H1 (cell line): ENCODE data around the gene LITAFD.

Experiments used
- EZH2 ChIP-seq: fragments of 200-600 bp; sonication (generic); IDR thresholded peaks from 2 replicates; pipeline ENCODE4 v1.7.1; 2012; ENCODE audit warnings: low read depth, mild to moderate bottlenecking, moderate library complexity, low read length, inconsistent platforms; ENCODE audit not compliant: severe bottlenecking
- GABPA ChIP-seq: IDR thresholded peaks from 2 replicates; pipeline ENCODE4 v1.6.1; 2011; ENCODE audit warnings: mild to moderate bottlenecking, low read length, moderate library complexity, borderline replicate concordance; ENCODE audit not compliant: insufficient read depth
- HDAC2 ChIP-seq, 2 experiments: fragments of 300-600 bp in 1 of 2; sonication (generic) in 1 of 2; IDR thresholded peaks; 2 replicates each; pipeline ENCODE4 v1.6.1; 2011 to 2012; ENCODE audit warnings: low read depth in 2 of 2, low read length in 2 of 2, mild to moderate bottlenecking in 2 of 2, moderate library complexity in 2 of 2, borderline replicate concordance in 1 of 2, inconsistent platforms in 1 of 2
- MAFK ChIP-seq: IDR thresholded peaks from 2 replicates; pipeline ENCODE4 v1.6.1; 2012; ENCODE audit warnings: low read depth, mild to moderate bottlenecking, improper control_type of control experiment, low read length
- POLR2A ChIP-seq, 2 experiments: IDR thresholded peaks; 1 replicate in 1 of 2; 2 replicates in 1 of 2; pipeline ENCODE4 v1.6.1; 2011; ENCODE audit warnings: low read depth in 2 of 2, low read length in 2 of 2, mild to moderate bottlenecking in 2 of 2; ENCODE audit errors: control extremely low read depth in 1 of 2
- POLR2AphosphoS5 ChIP-seq: IDR thresholded peaks from 2 replicates; pipeline ENCODE4 v1.6.1; 2011; ENCODE audit warnings: low read depth, low read length
- RAD21 ChIP-seq, 2 experiments: IDR thresholded peaks in 1 of 2; conservative IDR thresholded peaks in 1 of 2; 2 replicates each; pipeline ENCODE4 v1.6.1; 2011; ENCODE audit warnings: low read depth in 2 of 2, low read length in 2 of 2, improper control_type of control experiment in 1 of 2, inconsistent platforms in 1 of 2, mild to moderate bottlenecking in 1 of 2, moderate library complexity in 1 of 2
- RFX5 ChIP-seq: IDR thresholded peaks from 2 replicates; pipeline ENCODE4 v1.6.1; 2011; ENCODE audit warnings: low read depth, low read length, improper control_type of control experiment, borderline replicate concordance
- TAF1 ChIP-seq: IDR thresholded peaks from 2 replicates; pipeline ENCODE4 v1.6.1; 2011; ENCODE audit warnings: mild to moderate bottlenecking, low read depth, low read length
- TBP ChIP-seq: IDR thresholded peaks from 2 replicates; pipeline ENCODE4 v1.6.1; 2011; ENCODE audit warnings: low read depth, low read length, improper control_type of control experiment
- TF ChIP-seq, protein P1 (sequence below), 3 experiments: IDR thresholded peaks; 1 replicate in 2 of 3; 2 replicates in 1 of 3; pipeline versions ENCODE4 v1.5.1 to v1.6.1; 2011; ENCODE audit warnings: low read length in 3 of 3, mild to moderate bottlenecking in 3 of 3, inconsistent platforms in 2 of 3, low read depth in 1 of 3, moderate library complexity in 1 of 3; ENCODE audit not compliant: insufficient read depth in 1 of 3; ENCODE audit errors: control extremely low read depth in 1 of 3
- TF ChIP-seq, protein P2 (sequence below): IDR thresholded peaks from 2 replicates; pipeline ENCODE4 v1.6.1; 2012; ENCODE audit warnings: inconsistent platforms

DNA sequence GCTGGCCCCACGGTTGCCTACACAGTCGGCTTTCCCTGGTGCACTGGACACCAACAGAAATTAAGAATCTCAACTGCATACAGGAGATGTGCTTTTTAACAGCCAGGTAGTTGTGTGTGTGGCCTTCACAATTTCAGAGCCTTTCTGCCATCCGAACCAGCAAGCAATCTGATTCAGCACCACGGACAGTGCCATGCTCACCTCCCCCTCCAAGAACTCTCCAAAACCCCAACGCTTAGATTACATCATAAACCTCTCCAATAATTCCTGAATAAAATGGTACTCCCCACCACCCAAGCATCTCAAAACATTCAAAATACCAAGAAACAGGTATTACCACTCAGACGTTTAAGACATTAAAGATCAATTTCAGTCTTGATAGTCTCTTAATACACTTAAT lies 49.7 kb downstream of the LITAFD start:
- TF ChIP-seq EZH2 = no peak
- no peak for TF ChIP-seq HDAC2 (IDR thresholded peaks at IDR 0.05; ENCODE audit: borderline replicate concordance in 1 of 2, low read depth in 2 of 2, low read length in 2 of 2)
- TF ChIP-seq, protein P1, sequence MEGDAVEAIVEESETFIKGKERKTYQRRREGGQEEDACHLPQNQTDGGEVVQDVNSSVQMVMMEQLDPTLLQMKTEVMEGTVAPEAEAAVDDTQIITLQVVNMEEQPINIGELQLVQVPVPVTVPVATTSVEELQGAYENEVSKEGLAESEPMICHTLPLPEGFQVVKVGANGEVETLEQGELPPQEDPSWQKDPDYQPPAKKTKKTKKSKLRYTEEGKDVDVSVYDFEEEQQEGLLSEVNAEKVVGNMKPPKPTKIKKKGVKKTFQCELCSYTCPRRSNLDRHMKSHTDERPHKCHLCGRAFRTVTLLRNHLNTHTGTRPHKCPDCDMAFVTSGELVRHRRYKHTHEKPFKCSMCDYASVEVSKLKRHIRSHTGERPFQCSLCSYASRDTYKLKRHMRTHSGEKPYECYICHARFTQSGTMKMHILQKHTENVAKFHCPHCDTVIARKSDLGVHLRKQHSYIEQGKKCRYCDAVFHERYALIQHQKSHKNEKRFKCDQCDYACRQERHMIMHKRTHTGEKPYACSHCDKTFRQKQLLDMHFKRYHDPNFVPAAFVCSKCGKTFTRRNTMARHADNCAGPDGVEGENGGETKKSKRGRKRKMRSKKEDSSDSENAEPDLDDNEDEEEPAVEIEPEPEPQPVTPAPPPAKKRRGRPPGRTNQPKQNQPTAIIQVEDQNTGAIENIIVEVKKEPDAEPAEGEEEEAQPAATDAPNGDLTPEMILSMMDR (IDR thresholded peaks at IDR 0.05; ENCODE audit: control extremely low read depth in 1 of 3, insufficient read depth in 1 of 3, low read depth in 1 of 3, low read length in 3 of 3) = no peak
- TF ChIP-seq TAF1 = no peak
- no peak for TF ChIP-seq MAFK
- TF ChIP-seq TBP = no peak
- TF ChIP-seq, protein P2, sequence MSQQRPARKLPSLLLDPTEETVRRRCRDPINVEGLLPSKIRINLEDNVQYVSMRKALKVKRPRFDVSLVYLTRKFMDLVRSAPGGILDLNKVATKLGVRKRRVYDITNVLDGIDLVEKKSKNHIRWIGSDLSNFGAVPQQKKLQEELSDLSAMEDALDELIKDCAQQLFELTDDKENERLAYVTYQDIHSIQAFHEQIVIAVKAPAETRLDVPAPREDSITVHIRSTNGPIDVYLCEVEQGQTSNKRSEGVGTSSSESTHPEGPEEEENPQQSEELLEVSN = no peak
- no peak; the same call in 1 of the 2 replicates for TF ChIP-seq GABPA
- TF ChIP-seq POLR2A (IDR thresholded peaks at IDR 0.05; ENCODE audit: control extremely low read depth in 1 of 2, low read depth in 2 of 2, low read length in 2 of 2) = no peak
- no peak for TF ChIP-seq RFX5
- no peak for TF ChIP-seq RAD21 (IDR thresholded peaks at IDR 0.05 in 1 of 2, conservative IDR thresholded peaks at IDR 0.05 in 1 of 2; ENCODE audit: low read depth in 2 of 2, low read length in 2 of 2)
- no peak for TF ChIP-seq POLR2AphosphoS5
